Measurements from ENCODE around the gene BMPR1A. TPM values are rescaled to one million over a fixed set of nuclear protein-coding genes. Genes with fewer than 3 reads are reported as not detected.

BMPR1A gene
- total and polyA plus RNA-seq, 9 of the 15 experiments (the other 6 are each of a cell fraction or from before 2014, with no cell fraction given) = 1.6 to 17.5 (median 9.1) TPM

DNA sequence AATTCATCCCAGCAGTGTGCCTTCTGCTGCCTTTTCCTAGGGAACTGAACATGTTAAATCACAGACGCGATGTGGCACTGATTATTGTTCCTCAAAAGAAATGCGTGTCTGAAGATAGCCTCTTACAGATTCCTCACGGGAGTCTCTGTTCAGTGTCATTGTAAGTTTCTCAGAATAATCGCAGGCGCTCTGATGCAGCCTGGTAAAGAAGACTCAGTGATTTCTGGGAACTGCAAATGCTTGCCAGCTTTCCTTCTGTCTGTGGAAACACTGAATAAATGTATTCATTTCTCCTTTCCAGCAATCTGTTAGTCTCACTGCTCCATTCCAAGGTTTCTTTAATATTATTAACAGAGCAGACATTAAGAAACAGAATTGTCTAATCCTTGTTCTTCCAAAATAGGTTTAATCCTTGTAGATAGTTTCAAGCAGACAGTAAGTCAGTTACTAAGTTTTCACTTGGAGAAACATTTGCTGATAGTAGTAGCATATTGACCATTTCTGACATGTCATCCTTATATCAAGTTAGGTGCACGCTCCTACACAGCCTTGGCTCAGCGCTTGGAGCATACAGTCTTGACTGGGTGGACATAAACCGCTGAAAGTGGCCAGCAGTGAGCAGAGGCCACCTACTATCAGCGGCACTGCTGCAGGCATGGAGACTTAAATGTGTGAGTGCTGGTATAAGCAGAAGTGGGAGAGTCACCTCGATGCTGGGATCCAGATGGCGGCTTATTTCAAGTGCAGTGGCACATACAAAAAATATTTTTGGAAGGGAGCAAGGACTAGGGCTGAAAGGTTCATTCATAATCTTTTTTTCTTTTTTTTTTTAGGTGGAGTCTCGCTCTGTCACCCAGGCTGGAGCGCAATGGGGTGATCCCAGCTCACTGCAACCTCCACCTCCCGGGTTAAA lies 173.3 kb downstream of the BMPR1A start:
- no peaks in the 10 kb centered on the region for H3K27me3 ChIP-seq (ENCODE audit: control insufficient read depth in 2 of 2, insufficient read depth in 2 of 2, low read length in 2 of 2)
- no TSS peak for BruUV-seq (replicated peaks)
- H3K4me1 ChIP-seq (replicated peaks in 1 of 2; ENCODE audit: control insufficient read depth in 2 of 2, insufficient read depth in 2 of 2, low read length in 2 of 2) = no peaks in the 10 kb centered on the region
- no peak overlapping the region for H2AFZ ChIP-seq (ENCODE audit: low read depth, low read length)
- no peak overlapping the region for H3K9ac ChIP-seq (ENCODE audit: insufficient read depth in 1 of 2, low read depth in 2 of 2, low read length in 2 of 2)
- no peak for ATAC-seq
- H3K9me1 ChIP-seq (ENCODE audit: control insufficient read depth, insufficient read depth, low read length) = no peaks in the 10 kb centered on the region
- no peak overlapping the region for H3K4me3 ChIP-seq
- in situ Hi-C loops (cut with MboI) = no loop called here
- no peak for DNase-seq (ENCODE audit: extremely low read depth in 1 of 4, low spot score in 3 of 4)
- intact Hi-C loops (cut with micrococcal nuclease) = no loop called here
- no peaks in the 10 kb centered on the region for H3K36me3 ChIP-seq (ENCODE audit: control insufficient read depth, insufficient read depth, low read length)
- no peaks in the 10 kb centered on the region for H3K79me2 ChIP-seq (ENCODE audit: control insufficient read depth, insufficient read depth, low read length)
- H4K20me1 ChIP-seq (replicated peaks; ENCODE audit: control insufficient read depth, insufficient read depth, low read length) = no peaks in the 10 kb centered on the region
- FAIRE-seq = no peak
- H3K27ac ChIP-seq (ENCODE audit: extremely low read depth, low read depth, low read length) = no peak overlapping the region
- no peak overlapping the region for H3K4me2 ChIP-seq (ENCODE audit: insufficient read depth, low read length)
- CTCF ChIA-PET (ENCODE audit: low intra/inter-chr PET ratio) = no interaction called here
- 83% methylated on average over 12 of the region's 15 CpGs for WGBS (ENCODE audit: insufficient coverage, low coverage, missing lambda C conversion rate)
- H3K9me3 ChIP-seq (replicated peaks; ENCODE audit: control insufficient read depth, insufficient read depth, low read depth, low read length) = no peaks in the 10 kb centered on the region
- POLR2A ChIA-PET = no interaction called here
- TF ChIP-seq CEBPG (CRISPR knock-in tag; IDR thresholded peaks at IDR 0.05) (no peak), CEBPG (tag; conservative IDR thresholded peaks at IDR 0.05 in 1 of 2, IDR thresholded peaks at IDR 0.05 in 1 of 2) (no peak), CHCHD3 (CRISPR knock-in tag; IDR thresholded peaks at IDR 0.05) (no peak), NFYB (IDR thresholded peaks at IDR 0.05; ENCODE audit: extremely low read depth, insufficient read length) (no peak), CBX3 (IDR thresholded peaks at IDR 0.05; ENCODE audit: borderline replicate concordance in 1 of 2, low read length in 2 of 2) (no peak), CCAR2 (IDR thresholded peaks at IDR 0.05; ENCODE audit: low read depth, low read length) (no peak), ADNP (tag; IDR thresholded peaks at IDR 0.05) (no peak), ZNF124 (CRISPR knock-in tag; IDR thresholded peaks at IDR 0.05) (no peak), MYBL2 (IDR thresholded peaks at IDR 0.05; ENCODE audit: low read depth) (no peak), MYBL2 (CRISPR knock-in tag; IDR thresholded peaks at IDR 0.05; ENCODE audit: borderline replicate concordance) (no peak), SNIP1 (IDR thresholded peaks at IDR 0.05; ENCODE audit: low read depth) (no peak), HMG20A (CRISPR knock-in tag; conservative IDR thresholded peaks at IDR 0.05) (no peak), SMAD2 (IDR thresholded peaks at IDR 0.05; ENCODE audit: low read depth, low read length) (no peak)
- TF ChIP-seq, protein P1, sequence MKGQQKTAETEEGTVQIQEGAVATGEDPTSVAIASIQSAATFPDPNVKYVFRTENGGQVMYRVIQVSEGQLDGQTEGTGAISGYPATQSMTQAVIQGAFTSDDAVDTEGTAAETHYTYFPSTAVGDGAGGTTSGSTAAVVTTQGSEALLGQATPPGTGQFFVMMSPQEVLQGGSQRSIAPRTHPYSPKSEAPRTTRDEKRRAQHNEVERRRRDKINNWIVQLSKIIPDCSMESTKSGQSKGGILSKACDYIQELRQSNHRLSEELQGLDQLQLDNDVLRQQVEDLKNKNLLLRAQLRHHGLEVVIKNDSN (CRISPR knock-in tag; IDR thresholded peaks at IDR 0.05) = no peak
- TF ChIP-seq, protein P2, sequence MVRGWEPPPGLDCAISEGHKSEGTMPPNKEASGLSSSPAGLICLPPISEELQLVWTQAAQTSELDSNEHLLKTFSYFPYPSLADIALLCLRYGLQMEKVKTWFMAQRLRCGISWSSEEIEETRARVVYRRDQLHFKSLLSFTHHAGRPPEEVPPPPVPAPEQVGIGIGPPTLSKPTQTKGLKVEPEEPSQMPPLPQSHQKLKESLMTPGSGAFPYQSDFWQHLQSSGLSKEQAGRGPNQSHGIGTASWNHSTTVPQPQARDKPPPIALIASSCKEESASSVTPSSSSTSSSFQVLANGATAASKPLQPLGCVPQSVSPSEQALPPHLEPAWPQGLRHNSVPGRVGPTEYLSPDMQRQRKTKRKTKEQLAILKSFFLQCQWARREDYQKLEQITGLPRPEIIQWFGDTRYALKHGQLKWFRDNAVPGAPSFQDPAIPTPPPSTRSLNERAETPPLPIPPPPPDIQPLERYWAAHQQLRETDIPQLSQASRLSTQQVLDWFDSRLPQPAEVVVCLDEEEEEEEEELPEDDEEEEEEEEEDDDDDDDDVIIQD (CRISPR knock-in tag; IDR thresholded peaks at IDR 0.05) = no peak
- TF ChIP-seq, protein P3, sequence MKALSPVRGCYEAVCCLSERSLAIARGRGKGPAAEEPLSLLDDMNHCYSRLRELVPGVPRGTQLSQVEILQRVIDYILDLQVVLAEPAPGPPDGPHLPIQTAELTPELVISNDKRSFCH (CRISPR knock-in tag; IDR thresholded peaks at IDR 0.05) = no peak
- TF ChIP-seq, protein P3 (tag; IDR thresholded peaks at IDR 0.05) = no peak
- TF ChIP-seq, protein P4, sequence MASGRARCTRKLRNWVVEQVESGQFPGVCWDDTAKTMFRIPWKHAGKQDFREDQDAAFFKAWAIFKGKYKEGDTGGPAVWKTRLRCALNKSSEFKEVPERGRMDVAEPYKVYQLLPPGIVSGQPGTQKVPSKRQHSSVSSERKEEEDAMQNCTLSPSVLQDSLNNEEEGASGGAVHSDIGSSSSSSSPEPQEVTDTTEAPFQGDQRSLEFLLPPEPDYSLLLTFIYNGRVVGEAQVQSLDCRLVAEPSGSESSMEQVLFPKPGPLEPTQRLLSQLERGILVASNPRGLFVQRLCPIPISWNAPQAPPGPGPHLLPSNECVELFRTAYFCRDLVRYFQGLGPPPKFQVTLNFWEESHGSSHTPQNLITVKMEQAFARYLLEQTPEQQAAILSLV (tag; IDR thresholded peaks at IDR 0.05) = no peak

Measured in K562 (cell line).